ENCODE data around the gene DERA.

Gene DERA

GRCh38 chr12:16020031-16020430 lies 108.9 kb downstream of the DERA start:
- Histone ChIP-seq H3K4me1 (ENCODE audit: low read length) (peaks cover 26% of the 10 kb centered on the region), H3K36me3 (replicated peaks; ENCODE audit: insufficient read depth, low read length) (no peaks in the 10 kb centered on the region), H3K9me2 (replicated peaks; ENCODE audit: insufficient read depth, low read length) (no peaks in the 10 kb centered on the region), H2AFZ (ENCODE audit: low read length) (no peak overlapping the region), H3K27me3 (replicated peaks; ENCODE audit: insufficient read depth, low read length) (no peaks in the 10 kb centered on the region), H3K4me2 (ENCODE audit: low read depth, low read length) (no peak overlapping the region), H4K20me1 (ENCODE audit: insufficient read depth, low read length) (no peaks in the 10 kb centered on the region), H3K4me3 (ENCODE audit: low read length) (no peak overlapping the region), H3K9me3 (replicated peaks; ENCODE audit: insufficient read depth, low read length) (no peaks in the 10 kb centered on the region), H3K9ac (ENCODE audit: low read length) (no peak overlapping the region), H3K79me2 (ENCODE audit: low read length) (no peaks in the 10 kb centered on the region), H3K27ac (ENCODE audit: low read length) (no peak overlapping the region), H3F3A (ENCODE audit: insufficient read depth, low read length) (no peaks in the 10 kb centered on the region)
- DNase-seq = no peak
- no peak for TF ChIP-seq EZH2phosphoT487 (IDR thresholded peaks at IDR 0.05; ENCODE audit: low read length)
- no peak for TF ChIP-seq CTCF (IDR thresholded peaks at IDR 0.05; ENCODE audit: low read length)
- no peak for TF ChIP-seq EZH2 (optimal IDR thresholded peaks at IDR 0.05; ENCODE audit: low read depth, low read length)

DNA sequence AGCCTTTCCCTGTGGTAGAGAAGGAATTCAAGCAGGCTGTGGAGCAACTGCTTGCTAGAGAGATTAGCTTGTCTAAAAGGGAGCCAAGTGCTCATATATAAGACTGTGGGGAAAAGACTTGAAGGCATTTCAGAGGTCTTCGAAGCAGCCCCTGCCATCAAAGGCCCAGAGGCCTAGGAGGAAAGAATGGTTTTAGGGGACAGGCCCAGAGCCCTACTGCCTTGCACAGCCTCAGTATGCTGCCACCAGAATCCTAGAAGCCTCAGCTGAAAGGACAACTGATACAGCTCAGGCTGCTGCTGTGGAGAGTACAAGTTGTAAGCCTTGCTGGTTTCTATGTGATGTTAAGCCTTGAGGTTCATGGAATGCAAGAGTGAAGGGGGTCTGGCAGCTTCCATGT lies 109.9 kb downstream of the DERA start:
- H3K27ac ChIP-seq (ENCODE audit: low read length) = no peak overlapping the region

DNA sequence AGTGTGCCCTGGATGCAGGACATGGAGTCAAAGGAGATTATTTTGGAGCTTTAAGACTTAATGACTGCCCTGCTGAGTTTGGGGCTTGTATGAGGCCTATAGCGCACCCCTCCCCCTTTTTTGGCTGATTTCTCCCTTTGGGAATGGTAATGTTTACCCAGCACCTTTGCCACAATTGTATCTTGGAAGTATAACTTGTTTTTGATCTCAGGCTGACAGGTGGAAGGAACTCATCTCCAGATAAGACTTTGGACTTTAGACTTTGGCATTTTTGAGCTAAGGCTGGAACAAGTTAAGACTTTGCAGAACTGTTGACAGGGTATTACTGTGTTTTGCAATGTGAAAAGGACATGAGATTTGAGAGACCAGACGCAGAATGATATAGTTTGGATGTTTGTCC lies 110.5 kb downstream of the DERA start:
- Histone ChIP-seq H3K27me3 (replicated peaks; ENCODE audit: insufficient read depth, low read length) (no peaks in the 10 kb centered on the region), H3K4me2 (ENCODE audit: low read depth, low read length) (no peak overlapping the region), H3K79me2 (ENCODE audit: low read length) (no peaks in the 10 kb centered on the region), H2AFZ (ENCODE audit: low read length) (no peak overlapping the region), H3K9ac (ENCODE audit: low read length) (no peak overlapping the region), H4K20me1 (ENCODE audit: insufficient read depth, low read length) (no peaks in the 10 kb centered on the region), H3K9me3 (replicated peaks; ENCODE audit: insufficient read depth, low read length) (no peaks in the 10 kb centered on the region), H3F3A (ENCODE audit: insufficient read depth, low read length) (no peaks in the 10 kb centered on the region), H3K9me2 (replicated peaks; ENCODE audit: insufficient read depth, low read length) (no peaks in the 10 kb centered on the region), H3K4me1 (ENCODE audit: low read length) (peaks cover 26% of the 10 kb centered on the region), H3K27ac (ENCODE audit: low read length) (no peak overlapping the region), H3K36me3 (replicated peaks; ENCODE audit: insufficient read depth, low read length) (no peaks in the 10 kb centered on the region), H3K4me3 (ENCODE audit: low read length) (no peak overlapping the region)
- TF ChIP-seq EZH2phosphoT487 (IDR thresholded peaks at IDR 0.05; ENCODE audit: low read length) (no peak), EZH2 (optimal IDR thresholded peaks at IDR 0.05; ENCODE audit: low read depth, low read length) (no peak), CTCF (IDR thresholded peaks at IDR 0.05; ENCODE audit: low read length) (no peak)
- no peak for DNase-seq

More for the DNA sequence above, 109.9 kb downstream of the DERA start:
- Histone ChIP-seq H4K20me1 (ENCODE audit: insufficient read depth, low read length) (no peaks in the 10 kb centered on the region), H3K9me3 (replicated peaks; ENCODE audit: insufficient read depth, low read length) (no peaks in the 10 kb centered on the region), H3K9me2 (replicated peaks; ENCODE audit: insufficient read depth, low read length) (no peaks in the 10 kb centered on the region), H2AFZ (ENCODE audit: low read length) (no peak overlapping the region), H3K79me2 (ENCODE audit: low read length) (no peaks in the 10 kb centered on the region), H3K4me3 (ENCODE audit: low read length) (no peak overlapping the region), H3K4me2 (ENCODE audit: low read depth, low read length) (no peak overlapping the region), H3K9ac (ENCODE audit: low read length) (no peak overlapping the region), H3K27me3 (replicated peaks; ENCODE audit: insufficient read depth, low read length) (no peaks in the 10 kb centered on the region), H3F3A (ENCODE audit: insufficient read depth, low read length) (no peaks in the 10 kb centered on the region), H3K36me3 (replicated peaks; ENCODE audit: insufficient read depth, low read length) (no peaks in the 10 kb centered on the region), H3K4me1 (ENCODE audit: low read length) (peaks cover 26% of the 10 kb centered on the region)
- DNase-seq = no peak
- TF ChIP-seq EZH2 (optimal IDR thresholded peaks at IDR 0.05; ENCODE audit: low read depth, low read length) = no peak
- TF ChIP-seq CTCF (IDR thresholded peaks at IDR 0.05; ENCODE audit: low read length) = no peak
- TF ChIP-seq EZH2phosphoT487 (IDR thresholded peaks at IDR 0.05; ENCODE audit: low read length) = no peak

All from MM.1S (cell line).